SK-N-MC (cell line): ENCODE measurements around the gene NDUFB1.

Experiments used
- EZH2 ChIP-seq: fragments of 200-600 bp; sonication (generic); IDR thresholded peaks from one replicate; pipeline ENCODE4 v1.6.1; 2017; ENCODE audit warnings: antibody characterized with exemption
- POLR2AphosphoS5 ChIP-seq: IDR thresholded peaks from 2 replicates; pipeline ENCODE4 v1.6.1; 2012; ENCODE audit warnings: mild to moderate bottlenecking, low read depth, low read length, borderline replicate concordance

- no peak for TF ChIP-seq EZH2
- TF ChIP-seq POLR2AphosphoS5: no peak
Measured at GRCh38 chr14:92093320-92093719, 28.2 kb downstream of the NDUFB1 start.
